ENCODE measurements around the gene MIGA2.

The MIGA2 gene

GRCh38 chr9:129073404-129073803, 37.0 kb downstream of the MIGA2 start:
- DNase-seq (ENCODE audit: low read depth) = no peak

GRCh38 chr9:129074106-129074505, 37.7 kb downstream of the MIGA2 start:
- DNase-seq (ENCODE audit: low read depth) = no peak

GRCh38 chr9:129075996-129076639, 39.7 kb downstream of the MIGA2 start:
- no peak for DNase-seq (ENCODE audit: low read depth)

GRCh38 chr9:129076640-129077037, 40.2 kb downstream of the MIGA2 start:
- no peak for DNase-seq (ENCODE audit: low read depth)

- DNase-seq (ENCODE audit: low read depth) = no peak
Measured at GRCh38 chr9:129077236-129077635, 40.8 kb downstream of the MIGA2 start.

- no peak for DNase-seq (ENCODE audit: low read depth)
Measured at GRCh38 chr9:129078691-129079503, 42.5 kb downstream of the MIGA2 start.

- no peak for DNase-seq (ENCODE audit: low read depth)
Measured at GRCh38 chr9:129079829-129080228, 43.4 kb downstream of the MIGA2 start.

GRCh38 chr9:129080298-129080600, 43.8 kb downstream of the MIGA2 start:
- DNase-seq (ENCODE audit: low read depth) = no peak

GRCh38 chr9:129080601-129081387, 44.4 kb downstream of the MIGA2 start, which contains the start of gene DOLPP1:
TSS of gene DOLPP1 (plus strand) at chr9:129081111. CDS start at chr9:129081132, 21 bp downstream.
- DNase-seq (ENCODE audit: low read depth) = peak; percentile 94

GRCh38 chr9:129081388-129081904, 45.0 kb downstream of the MIGA2 start:
- no peak for DNase-seq (ENCODE audit: low read depth)

- DNase-seq (ENCODE audit: low read depth) = no peak
Measured at GRCh38 chr9:129084087-129084486, 47.7 kb downstream of the MIGA2 start.

- DNase-seq (ENCODE audit: low read depth) = no peak
Measured at GRCh38 chr9:129089246-129089645, 52.8 kb downstream of the MIGA2 start.

GRCh38 chr9:129093602-129094386, 57.4 kb downstream of the MIGA2 start:
- no peak for DNase-seq (ENCODE audit: low read depth)

GRCh38 chr9:129094387-129095169, 58.2 kb downstream of the MIGA2 start:
- no peak for DNase-seq (ENCODE audit: low read depth)

GRCh38 chr9:129095170-129095667, 58.8 kb downstream of the MIGA2 start:
- DNase-seq (ENCODE audit: low read depth) = no peak

GRCh38 chr9:129095908-129096307, 59.5 kb downstream of the MIGA2 start:
- no peak for DNase-seq (ENCODE audit: low read depth)

GRCh38 chr9:129097671-129098306, 61.4 kb downstream of the MIGA2 start:
- no peak for DNase-seq (ENCODE audit: low read depth)

- DNase-seq (ENCODE audit: low read depth) = no peak
Measured at GRCh38 chr9:129098328-129098727, 61.9 kb downstream of the MIGA2 start.

GRCh38 chr9:129100383-129101169, 64.2 kb downstream of the MIGA2 start:
- DNase-seq (ENCODE audit: low read depth) = no peak
